CD4-positive, alpha-beta memory T cell (primary cell): ENCODE measurements around the gene INF2. TPM values are rescaled to one million over a fixed set of nuclear protein-coding genes. Genes with fewer than 3 reads are reported as not detected.

Experiments used
- CTCF ChIA-PET: fragments of 350-600 bp; sonication (Branson Sonifier 250); formaldehyde crosslinking; loops from one replicate; lab custom pipeline; 2021; ENCODE audit warnings: inconsistent platforms; ENCODE audit not compliant: partially characterized antibody; lab: Charles Lee
- POLR2A ChIA-PET: fragments of 350-600 bp; sonication (Branson Sonifier 250); formaldehyde crosslinking; loops from one replicate; lab custom pipeline; 2021; ENCODE audit not compliant: partially characterized antibody; lab: Charles Lee
- DNase-seq, 5 donors: peaks; one replicate each; pipeline versions ENCODE4 v3.0.0 to v3.0.0-alpha.2; 2020 to 2022; ENCODE audit warnings: mixed read lengths in 1 of 5
- H3K27ac ChIP-seq: one replicate; pipeline ENCODE4 v1.7.0; 2013; ENCODE audit warnings: low read depth, low read length
- H3K27me3 ChIP-seq: 2 replicates; pipeline ENCODE4 v1.7.0; 2013; ENCODE audit warnings: mild to moderate bottlenecking, low read length, moderate library complexity; ENCODE audit not compliant: insufficient read depth
- H3K36me3 ChIP-seq: 2 replicates; pipeline ENCODE4 v1.7.0; 2013; ENCODE audit warnings: mild to moderate bottlenecking, low read length, moderate library complexity; ENCODE audit not compliant: insufficient read depth
- H3K4me1 ChIP-seq: 2 replicates; pipeline ENCODE4 v1.7.0; 2013; ENCODE audit warnings: mild to moderate bottlenecking, low read length, moderate library complexity; ENCODE audit not compliant: insufficient read depth
- H3K4me3 ChIP-seq, 2 donors: one replicate each; pipeline ENCODE4 v1.7.0; 2013; ENCODE audit warnings: low read length in 2 of 2, mild to moderate bottlenecking in 1 of 2
- H3K9me3 ChIP-seq, 2 donors: one replicate each; pipeline ENCODE4 v1.7.0; 2013; ENCODE audit warnings: low read length in 2 of 2, control low read depth in 1 of 2; ENCODE audit not compliant: control insufficient read depth in 1 of 2
- H3K27ac Mint-ChIP-seq, 7 donors: one replicate each; pipeline ENCODE4 v1.8.0; 2020 to 2021; ENCODE audit warnings: mixed read lengths in 7 of 7, mild to moderate bottlenecking in 6 of 7, inconsistent platforms in 3 of 7, moderate library complexity in 3 of 7
- H3K27me3 Mint-ChIP-seq, 2 donors: one replicate each; pipeline ENCODE4 v1.8.0; 2020 to 2021; ENCODE audit warnings: mixed read lengths in 2 of 2
- H3K36me3 Mint-ChIP-seq, 2 donors: one replicate each; pipeline ENCODE4 v1.8.0; 2020 to 2021; ENCODE audit warnings: mixed read lengths in 2 of 2, inconsistent platforms in 1 of 2, mild to moderate bottlenecking in 1 of 2
- H3K4me1 Mint-ChIP-seq, 4 donors: one replicate each; pipeline ENCODE4 v1.8.0; 2020 to 2021; ENCODE audit warnings: mixed read lengths in 4 of 4, mild to moderate bottlenecking in 1 of 4
- H3K4me3 Mint-ChIP-seq, 8 donors: one replicate each; pipeline ENCODE4 v1.8.0; 2020 to 2021; ENCODE audit warnings: mixed read lengths in 8 of 8, mild to moderate bottlenecking in 7 of 8, moderate library complexity in 6 of 8, inconsistent platforms in 3 of 8
- H3K9me3 Mint-ChIP-seq, 8 donors: one replicate each; pipeline ENCODE4 v1.8.0; 2020 to 2021; ENCODE audit warnings: mixed read lengths in 8 of 8, mild to moderate bottlenecking in 5 of 8, inconsistent platforms in 3 of 8, moderate library complexity in 1 of 8
- intact Hi-C: fragments of 100-400 bp; cut with micrococcal nuclease; formaldehyde crosslinking; loops from one replicate; pipeline ENCODE4 v1.15.1; 2023
- polyA plus RNA-seq, 2 donors: library from polyadenylated mRNA; unstranded; fragments of 300-500 nt; fragmentation: Illumina TruSeq; gene quantifications; one replicate each; pipeline ENCODE4 v1.2.3, GENCODE V29; 2021
- total RNA-seq, 2 experiments: library from RNA; stranded (reverse); gene quantifications; one replicate each; pipeline ENCODE4 v1.2.3, GENCODE V29; 2021

INF2 gene
- total and polyA plus RNA-seq, 4 experiments from 2014 or later = 4.0 to 96.8 (median 52.4) TPM

- Histone ChIP-seq H3K9me3 (no peaks in the 10 kb centered on the region), H3K36me3 (no peaks in the 10 kb centered on the region), H3K4me1 (peaks cover 4% of the 10 kb centered on the region), H3K27ac (no peak overlapping the region), H3K4me3 (no peak overlapping the region), H3K27me3 (no peaks in the 10 kb centered on the region)
- H3K4me1 Mint-ChIP-seq = peaks cover 0 to 5% (median 2%) of the 10 kb centered on the region in 4 donors
- no peak overlapping the region for H3K4me3 Mint-ChIP-seq
- H3K27ac Mint-ChIP-seq = no peak overlapping the region
- CTCF ChIA-PET = no interaction called here
- H3K9me3 Mint-ChIP-seq = no peaks in the 10 kb centered on the region
- DNase-seq = peak in 1 of 5 donors; percentile 33
- intact Hi-C loops = no loop called here
- no peaks in the 10 kb centered on the region for H3K36me3 Mint-ChIP-seq
- H3K27me3 Mint-ChIP-seq = peaks cover 0 to 1% of the 10 kb centered on the region in 2 donors
- POLR2A ChIA-PET = no interaction called here
Observed at GRCh38 chr14:104741803-104742251, 52.4 kb downstream of the INF2 start.

GRCh38 chr14:104742586-104743455, 53.4 kb downstream of the INF2 start:
- Mint-ChIP-seq H3K27ac (no peak overlapping the region), H3K36me3 (no peaks in the 10 kb centered on the region), H3K4me3 (no peak overlapping the region), H3K27me3 (no peaks in the 10 kb centered on the region), H3K9me3 (no peaks in the 10 kb centered on the region), H3K4me1 (peaks cover 0 to 5% (median 2%) of the 10 kb centered on the region in 4 donors)
- H3K36me3 ChIP-seq = no peaks in the 10 kb centered on the region
- no peaks in the 10 kb centered on the region for H3K9me3 ChIP-seq
- H3K4me3 ChIP-seq = no peak overlapping the region
- intact Hi-C loops = no loop called here
- H3K4me1 ChIP-seq = peaks cover 4% of the 10 kb centered on the region
- CTCF ChIA-PET = no interaction called here
- H3K27ac ChIP-seq = no peak overlapping the region
- POLR2A ChIA-PET = interaction anchor here (1.3 kb wide), 1 partner anchor 10 kb away, joined by 3 read pairs; the partner anchor contains the start of gene SIVA1
- peak in 1 of 5 donors; percentile 28 for DNase-seq
- H3K27me3 ChIP-seq = no peaks in the 10 kb centered on the region

GRCh38 chr14:104743461-104744380, 54.3 kb downstream of the INF2 start:
- CTCF ChIA-PET = no interaction called here
- H3K4me3 Mint-ChIP-seq = no peak overlapping the region
- POLR2A ChIA-PET = interaction anchor here (1.3 to 1.4 kb wide), 2 partner anchors 9 kb away, joined by 3 read pairs; partner anchors contain the start of gene SIVA1
- intact Hi-C loops = no loop called here
- no peaks in the 10 kb centered on the region for H3K27me3 ChIP-seq
- H3K4me3 ChIP-seq = no peak overlapping the region
- H3K27ac Mint-ChIP-seq = no peak overlapping the region
- no peak for DNase-seq
- H3K4me1 ChIP-seq = peaks cover 4% of the 10 kb centered on the region
- H3K27me3 Mint-ChIP-seq = no peaks in the 10 kb centered on the region
- H3K9me3 Mint-ChIP-seq = no peaks in the 10 kb centered on the region
- peaks cover 0 to 5% (median 2%) of the 10 kb centered on the region in 4 donors for H3K4me1 Mint-ChIP-seq
- no peaks in the 10 kb centered on the region for H3K36me3 Mint-ChIP-seq
- H3K9me3 ChIP-seq = no peaks in the 10 kb centered on the region
- H3K27ac ChIP-seq = no peak overlapping the region
- no peaks in the 10 kb centered on the region for H3K36me3 ChIP-seq

GRCh38 chr14:104744484-104744883, 55.1 kb downstream of the INF2 start:
- intact Hi-C loops = no loop called here
- CTCF ChIA-PET = no interaction called here
- no peaks in the 10 kb centered on the region for H3K9me3 Mint-ChIP-seq

GRCh38 chr14:104745431-104745830, 56.0 kb downstream of the INF2 start:
- H3K4me1 ChIP-seq = peaks cover 4% of the 10 kb centered on the region
- no peaks in the 10 kb centered on the region for H3K27me3 ChIP-seq
- no peaks in the 10 kb centered on the region for H3K9me3 ChIP-seq
- Mint-ChIP-seq H3K36me3 (no peaks in the 10 kb centered on the region), H3K27me3 (no peaks in the 10 kb centered on the region), H3K9me3 (no peaks in the 10 kb centered on the region), H3K27ac (no peak overlapping the region), H3K4me1 (peaks cover 0 to 5% (median 2%) of the 10 kb centered on the region in 4 donors), H3K4me3 (no peak overlapping the region)
- peak in 1 of 5 donors; percentile 17 for DNase-seq
- H3K36me3 ChIP-seq = no peaks in the 10 kb centered on the region
- no peak overlapping the region for H3K4me3 ChIP-seq
- intact Hi-C loops = no loop called here
- ChIA-PET CTCF (no interaction called here), POLR2A (no interaction called here)
- no peak overlapping the region for H3K27ac ChIP-seq

More at GRCh38 chr14:104744484-104744883, 55.1 kb downstream of the INF2 start:
- POLR2A ChIA-PET = interaction anchor here (1.4 kb wide), 1 partner anchor 8 kb away, joined by 3 read pairs; the partner anchor contains the start of gene SIVA1
- Mint-ChIP-seq H3K27ac (no peak overlapping the region), H3K27me3 (no peaks in the 10 kb centered on the region), H3K36me3 (no peaks in the 10 kb centered on the region), H3K4me3 (no peak overlapping the region), H3K4me1 (peaks cover 0 to 5% (median 2%) of the 10 kb centered on the region in 4 donors)
- H3K36me3 ChIP-seq = no peaks in the 10 kb centered on the region
- no peak overlapping the region for H3K4me3 ChIP-seq
- peaks cover 4% of the 10 kb centered on the region for H3K4me1 ChIP-seq
- no peak overlapping the region for H3K27ac ChIP-seq
- no peaks in the 10 kb centered on the region for H3K27me3 ChIP-seq
- DNase-seq = no peak
- no peaks in the 10 kb centered on the region for H3K9me3 ChIP-seq

- H3K27ac ChIP-seq = no peak overlapping the region
- H3K9me3 Mint-ChIP-seq = no peaks in the 10 kb centered on the region
- CTCF ChIA-PET = no interaction called here
- intact Hi-C loops = no loop called here
- H3K27me3 Mint-ChIP-seq = no peaks in the 10 kb centered on the region
- H3K36me3 Mint-ChIP-seq = no peaks in the 10 kb centered on the region
- peaks cover 0 to 5% (median 4%) of the 10 kb centered on the region in 4 donors for H3K4me1 Mint-ChIP-seq
- H3K27me3 ChIP-seq = no peaks in the 10 kb centered on the region
- peaks cover 4% of the 10 kb centered on the region for H3K4me1 ChIP-seq
- peak overlapping the region in 1 of 7 donors; percentile 42 for H3K27ac Mint-ChIP-seq
- DNase-seq = no peak
- POLR2A ChIA-PET = no interaction called here
- H3K9me3 ChIP-seq = no peaks in the 10 kb centered on the region
- peak overlapping the region in 1 of 8 donors; percentile 36 for H3K4me3 Mint-ChIP-seq
- H3K36me3 ChIP-seq = no peaks in the 10 kb centered on the region
- H3K4me3 ChIP-seq = no peak overlapping the region
Observed at GRCh38 chr14:104746071-104746545, 56.7 kb downstream of the INF2 start.
